ENCODE measurements around the gene PCDHGB2.
A peak's percentile ranks its signal among the peaks of the same experiment; 100 is the strongest.
"Not testable (repeated sequence)": the region's sequence is repeated elsewhere in the genome, so short reads cannot be mapped to it uniquely, and the experiment has no call there.

The PCDHGB2 gene

GRCh38 chr5:141384471-141385267 lies 24.9 kb downstream of the PCDHGB2 start:
- FAIRE-seq = no peak
- DNase-seq (ENCODE audit: low spot score) = no peak

GRCh38 chr5:141387557-141388311 lies 27.9 kb downstream of the PCDHGB2 start, which contains the start of gene PCDHGB4:
PCDHGB4 (plus strand) TSS chr5:141387698; CDS start chr5:141387885, 187 bp downstream.
- FAIRE-seq (peak; percentile 20), DNase-seq (ENCODE audit: low spot score) (peak; percentile 14)

- no peak for DNase-seq (ENCODE audit: low spot score)
- no peak for FAIRE-seq
Measured at GRCh38 chr5:141388661-141389060, 28.9 kb downstream of the PCDHGB2 start.

- FAIRE-seq (no peak), DNase-seq (ENCODE audit: low spot score) (no peak)
Measured at GRCh38 chr5:141389153-141390042, 29.6 kb downstream of the PCDHGB2 start.

GRCh38 chr5:141392429-141393198 lies 32.8 kb downstream of the PCDHGB2 start, which contains the start of gene PCDHGA8:
PCDHGA8 (plus strand) TSS chr5:141392633; CDS start chr5:141392814, 181 bp downstream.
- no peak for FAIRE-seq
- no peak for DNase-seq (ENCODE audit: low spot score)

GRCh38 chr5:141393267-141393666 lies 33.5 kb downstream of the PCDHGB2 start:
- FAIRE-seq (no peak), DNase-seq (ENCODE audit: low spot score) (no peak)

GRCh38 chr5:141394401-141395187 lies 34.8 kb downstream of the PCDHGB2 start:
- not testable (repeated sequence) for FAIRE-seq; DNase-seq (ENCODE audit: low spot score)

GRCh38 chr5:141397756-141398551 lies 38.2 kb downstream of the PCDHGB2 start, which contains the start of gene PCDHGB5:
PCDHGB5 (plus strand) TSS chr5:141397947; CDS start chr5:141398128, 181 bp downstream.
- not testable (repeated sequence) for FAIRE-seq
- DNase-seq (ENCODE audit: low spot score) = peak; percentile 12

- DNase-seq (ENCODE audit: low spot score) (no peak), FAIRE-seq (no peak)
Measured at GRCh38 chr5:141398608-141399007, 38.8 kb downstream of the PCDHGB2 start.

GRCh38 chr5:141399555-141400258 lies 39.9 kb downstream of the PCDHGB2 start:
- DNase-seq (ENCODE audit: low spot score) (no peak), FAIRE-seq (no peak)

- FAIRE-seq = no peak
- no peak for DNase-seq (ENCODE audit: low spot score)
Measured at GRCh38 chr5:141402553-141403243, 42.9 kb downstream of the PCDHGB2 start, which contains the start of gene PCDHGA9. PCDHGA9 (plus strand) TSS chr5:141402778; CDS start chr5:141402953, 175 bp downstream.

- FAIRE-seq (no peak), DNase-seq (ENCODE audit: low spot score) (no peak)
Measured at GRCh38 chr5:141403387-141403786, 43.6 kb downstream of the PCDHGB2 start.

GRCh38 chr5:141407790-141408505 lies 48.2 kb downstream of the PCDHGB2 start, which contains the start of gene PCDHGB6:
PCDHGB6 (plus strand) TSS chr5:141408021; CDS start chr5:141408203, 182 bp downstream.
- DNase-seq (ENCODE audit: low spot score); FAIRE-seq: not testable (repeated sequence)

- FAIRE-seq (no peak), DNase-seq (ENCODE audit: low spot score) (no peak)
Measured at GRCh38 chr5:141409598-141410306, 50.0 kb downstream of the PCDHGB2 start.

GRCh38 chr5:141411575-141411974 lies 51.8 kb downstream of the PCDHGB2 start:
- DNase-seq (ENCODE audit: low spot score) = no peak
- FAIRE-seq = no peak

All from urothelium cell line (cell line).